ENCODE results near the gene HNRNPA2B1. TPM values are rescaled to one million over a fixed set of nuclear protein-coding genes. Genes with fewer than 3 reads are reported as not detected.

HNRNPA2B1 gene
- total RNA-seq, 4 donors from 2014 or later = 148 to 256 (median 203) TPM

DNA sequence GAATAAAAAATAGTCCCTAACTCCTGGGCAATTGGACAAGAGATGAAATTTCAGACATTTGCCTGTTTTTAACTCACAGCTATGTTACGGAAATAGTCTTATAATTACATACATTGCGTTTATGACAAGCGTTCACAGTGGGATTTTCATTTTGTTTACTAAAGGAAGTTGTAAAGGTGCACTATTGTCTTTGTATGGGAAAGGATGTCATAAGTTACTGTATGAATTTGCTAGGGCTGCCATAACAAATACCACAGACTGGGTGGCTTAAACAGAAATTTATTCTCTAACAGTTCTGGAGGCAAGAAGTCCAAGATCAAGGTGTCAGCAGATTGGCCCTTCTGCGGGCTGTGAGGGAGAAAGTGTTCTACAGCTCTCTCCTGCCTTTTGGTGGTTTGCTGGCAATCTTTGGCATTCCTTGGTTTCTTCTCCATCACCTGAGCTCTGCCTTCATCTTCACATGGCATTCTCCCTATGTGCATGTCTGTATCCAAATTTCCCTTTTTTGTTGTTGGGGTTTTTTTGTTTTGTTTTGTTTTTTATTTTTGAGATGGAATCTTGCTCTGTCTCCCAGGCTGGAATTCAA, 42.9 kb downstream of the HNRNPA2B1 start:
- TF ChIP-seq, protein P1, sequence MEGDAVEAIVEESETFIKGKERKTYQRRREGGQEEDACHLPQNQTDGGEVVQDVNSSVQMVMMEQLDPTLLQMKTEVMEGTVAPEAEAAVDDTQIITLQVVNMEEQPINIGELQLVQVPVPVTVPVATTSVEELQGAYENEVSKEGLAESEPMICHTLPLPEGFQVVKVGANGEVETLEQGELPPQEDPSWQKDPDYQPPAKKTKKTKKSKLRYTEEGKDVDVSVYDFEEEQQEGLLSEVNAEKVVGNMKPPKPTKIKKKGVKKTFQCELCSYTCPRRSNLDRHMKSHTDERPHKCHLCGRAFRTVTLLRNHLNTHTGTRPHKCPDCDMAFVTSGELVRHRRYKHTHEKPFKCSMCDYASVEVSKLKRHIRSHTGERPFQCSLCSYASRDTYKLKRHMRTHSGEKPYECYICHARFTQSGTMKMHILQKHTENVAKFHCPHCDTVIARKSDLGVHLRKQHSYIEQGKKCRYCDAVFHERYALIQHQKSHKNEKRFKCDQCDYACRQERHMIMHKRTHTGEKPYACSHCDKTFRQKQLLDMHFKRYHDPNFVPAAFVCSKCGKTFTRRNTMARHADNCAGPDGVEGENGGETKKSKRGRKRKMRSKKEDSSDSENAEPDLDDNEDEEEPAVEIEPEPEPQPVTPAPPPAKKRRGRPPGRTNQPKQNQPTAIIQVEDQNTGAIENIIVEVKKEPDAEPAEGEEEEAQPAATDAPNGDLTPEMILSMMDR (IDR thresholded peaks at IDR 0.05) = no peak
- TF ChIP-seq POLR2A (IDR thresholded peaks at IDR 0.05) = no peak
- Histone ChIP-seq H3K9me3 (no peaks in the 10 kb centered on the region), H3K4me1 (peaks cover 6 to 54% (median 29%) of the 10 kb centered on the region in 3 donors), H3K27ac (no peak overlapping the region), H3K36me3 (no peaks in the 10 kb centered on the region), H3K4me3 (no peak overlapping the region), H3K27me3 (peaks cover 0 to 18% (median 0%) of the 10 kb centered on the region in 4 donors)
- intact Hi-C loops (cut with DNase I) = no loop called here
- no peak for DNase-seq
- 54 to 58% methylated on average over 4 of the region's 4 CpGs for WGBS, 2 donors

- peaks cover 0 to 27% (median 0%) of the 10 kb centered on the region in 4 donors for H3K27me3 ChIP-seq
- whole genome bisulfite sequencing, 2 donors = 37 to 40% methylated on average over 16 to 19 of the region's 20 CpGs
- no peak for DNase-seq
- H3K36me3 ChIP-seq = no peaks in the 10 kb centered on the region
- peaks cover 6 to 60% (median 29%) of the 10 kb centered on the region in 3 donors for H3K4me1 ChIP-seq
- peak overlapping the region in 1 of 4 donors; percentile 46 for H3K4me3 ChIP-seq
- TF ChIP-seq, protein P1 (IDR thresholded peaks at IDR 0.05) = no peak
- no peak for TF ChIP-seq POLR2A (IDR thresholded peaks at IDR 0.05)
- H3K9me3 ChIP-seq = no peaks in the 10 kb centered on the region
- intact Hi-C loops (cut with DNase I) = no loop called here
- H3K27ac ChIP-seq = peak overlapping the region in 3 of 4 donors; percentile 36 to 51 (median 47)
Observed at GRCh38 chr7:26156451-26157420, 43.8 kb downstream of the HNRNPA2B1 start.

DNA sequence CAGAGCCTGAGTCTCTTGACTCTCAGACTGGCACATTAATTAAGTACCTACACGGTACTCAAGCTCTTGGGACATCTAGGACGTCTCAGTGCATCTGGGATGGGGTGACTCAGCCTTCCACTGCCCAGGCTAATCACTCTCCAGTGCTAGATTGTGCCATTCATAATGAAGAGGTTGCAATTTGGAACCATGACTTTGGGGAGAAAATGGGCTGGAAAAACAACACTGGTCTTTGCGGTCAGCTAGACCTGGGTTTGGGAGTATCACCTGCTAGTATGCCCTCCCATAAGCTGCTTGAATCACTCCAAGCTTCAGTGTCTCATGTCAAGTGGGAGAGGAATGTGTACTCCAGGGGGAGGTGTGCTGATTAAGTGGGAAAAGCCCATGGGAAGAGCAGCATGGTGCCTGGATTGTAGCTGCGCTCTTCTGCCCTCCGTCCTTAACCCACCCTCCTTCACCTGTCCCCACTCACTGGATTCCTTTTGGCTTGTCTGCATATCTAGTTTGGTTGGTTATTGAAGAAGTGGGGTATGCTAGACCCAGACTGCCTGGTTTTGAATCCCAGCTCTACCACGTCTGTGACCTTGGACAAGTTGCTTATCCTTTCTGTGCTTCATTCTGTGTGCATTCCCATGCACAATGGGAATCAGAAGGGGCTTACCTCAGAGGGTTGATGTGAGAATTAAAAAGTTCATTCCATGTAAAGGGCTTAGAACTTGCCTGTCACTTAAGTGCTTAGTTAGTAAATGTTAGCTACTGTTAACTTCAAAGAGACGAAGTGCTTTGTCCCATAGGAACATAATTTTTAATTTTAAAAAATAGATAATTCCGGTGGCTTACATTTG, 44.8 kb downstream of the HNRNPA2B1 start:
- DNase-seq = no peak
- H3K27ac ChIP-seq = peak overlapping the region in 1 of 4 donors; percentile 47

GRCh38 chr7:26153823-26154783, 46.4 kb downstream of the HNRNPA2B1 start:
- WGBS, 2 donors = 51 to 62% methylated on average over 13 to 15 of the region's 15 CpGs
- H3K36me3 ChIP-seq = no peaks in the 10 kb centered on the region
- peak overlapping the region in 2 of 4 donors; percentile 39 to 79 for H3K27ac ChIP-seq
- H3K4me3 ChIP-seq = peak overlapping the region in 2 of 4 donors; percentile 74 to 78
- H3K4me1 ChIP-seq = peaks cover 6 to 71% (median 29%) of the 10 kb centered on the region in 3 donors
- no peaks in the 10 kb centered on the region for H3K9me3 ChIP-seq
- peaks cover 0 to 40% (median 0%) of the 10 kb centered on the region in 4 donors for H3K27me3 ChIP-seq
- TF ChIP-seq, protein P1 (IDR thresholded peaks at IDR 0.05) = no peak
- TF ChIP-seq POLR2A (IDR thresholded peaks at IDR 0.05) = peak in 1 of 4 donors; percentile 36
- DNase-seq = no peak
- intact Hi-C loops (cut with DNase I) = no loop called here

More for the DNA sequence above, 44.8 kb downstream of the HNRNPA2B1 start:
- Histone ChIP-seq H3K4me1 (peaks cover 6 to 69% (median 29%) of the 10 kb centered on the region in 3 donors), H3K27me3 (peaks cover 0 to 37% (median 0%) of the 10 kb centered on the region in 4 donors), H3K9me3 (no peaks in the 10 kb centered on the region), H3K4me3 (peak overlapping the region in 1 of 4 donors; percentile 46), H3K36me3 (no peaks in the 10 kb centered on the region)
- 40 to 43% methylated on average over 8 of the region's 8 CpGs for WGBS, 2 donors
- intact Hi-C loops (cut with DNase I) = no loop called here
- TF ChIP-seq, protein P1 (IDR thresholded peaks at IDR 0.05) = no peak
- TF ChIP-seq POLR2A (IDR thresholded peaks at IDR 0.05) = no peak

Measured in esophagus squamous epithelium (tissue), 5 donors.